Measurements from ENCODE around the gene FADS6.
"Not testable (repeated sequence)": the region's sequence is repeated elsewhere in the genome, so short reads cannot be mapped to it uniquely, and the experiment has no call there.

FADS6 gene

GRCh38 chr17:74923538-74924249 lies 30.3 kb upstream of the FADS6 start:
- Mint-ChIP-seq H3K4me3 (peak overlapping the region; percentile 39 to 64), H3K4me1 (peaks cover 27% of the 10 kb centered on the region), H3K27ac (no peak overlapping the region), H3K27me3 (peaks cover 87% of the 10 kb centered on the region), H3K9me3 (no peaks in the 10 kb centered on the region)
- ATAC-seq (peak; percentile 58), DNase-seq (peak; percentile 71 to 73)

GRCh38 chr17:74922694-74923537 lies 29.5 kb upstream of the FADS6 start, which contains the start of gene USH1G:
Gene USH1G, minus strand, starts transcription at chr17:74923255. Its CDS starts 182 bp downstream, at chr17:74923073.
- no peak for DNase-seq
- H3K4me3 Mint-ChIP-seq: peak within 1 kb of the TSS; percentile 39 to 64
- H3K9me3 Mint-ChIP-seq: no peaks in the 10 kb centered on the region
- H3K27ac Mint-ChIP-seq: no peak within 1 kb of the TSS
- peak; percentile 52 for ATAC-seq
- H3K27me3 Mint-ChIP-seq: peaks cover 83% of the 10 kb centered on the region
- H3K4me1 Mint-ChIP-seq: peaks cover 27% of the 10 kb centered on the region

- Mint-ChIP-seq H3K27me3 (peaks cover 83% of the 10 kb centered on the region), H3K4me3 (no peak overlapping the region), H3K4me1 (peaks cover 27% of the 10 kb centered on the region), H3K9me3 (no peaks in the 10 kb centered on the region), H3K27ac (no peak overlapping the region)
- no peak for DNase-seq
- no peak for ATAC-seq
These were observed 28.7 kb upstream of the FADS6 start for GRCh38 chr17:74922172-74922571.

- Mint-ChIP-seq H3K27ac (no peak overlapping the region), H3K9me3 (no peaks in the 10 kb centered on the region), H3K4me1 (peaks cover 27% of the 10 kb centered on the region), H3K27me3 (peaks cover 83% of the 10 kb centered on the region), H3K4me3 (no peak overlapping the region)
- DNase-seq (no peak), ATAC-seq (peak; percentile 2)
These were observed 28.3 kb upstream of the FADS6 start for GRCh38 chr17:74921769-74922168.

GRCh38 chr17:74921026-74921681 lies 27.7 kb upstream of the FADS6 start:
- peaks cover 80% of the 10 kb centered on the region for H3K27me3 Mint-ChIP-seq
- DNase-seq (no peak), ATAC-seq (peak; percentile 3)
- no peak overlapping the region for H3K4me3 Mint-ChIP-seq
- H3K4me1 Mint-ChIP-seq: peaks cover 27% of the 10 kb centered on the region
- H3K9me3 Mint-ChIP-seq: no peaks in the 10 kb centered on the region
- no peak overlapping the region for H3K27ac Mint-ChIP-seq

- ATAC-seq: no peak
- Mint-ChIP-seq H3K4me1 (peaks cover 27% of the 10 kb centered on the region), H3K9me3 (no peaks in the 10 kb centered on the region), H3K27ac (no peak overlapping the region), H3K4me3 (no peak overlapping the region), H3K27me3 (peaks cover 75% of the 10 kb centered on the region)
- no peak for DNase-seq
These were observed 27.2 kb upstream of the FADS6 start for GRCh38 chr17:74920642-74921025.

GRCh38 chr17:74920306-74920620 lies 26.8 kb upstream of the FADS6 start:
- H3K9me3 Mint-ChIP-seq: no peaks in the 10 kb centered on the region
- peaks cover 71% of the 10 kb centered on the region for H3K27me3 Mint-ChIP-seq
- H3K4me3 Mint-ChIP-seq: no peak overlapping the region
- no peak for ATAC-seq
- peaks cover 27% of the 10 kb centered on the region for H3K4me1 Mint-ChIP-seq
- DNase-seq: no peak
- H3K27ac Mint-ChIP-seq: no peak overlapping the region

- Mint-ChIP-seq H3K27me3 (peaks cover 66% of the 10 kb centered on the region), H3K27ac (no peak overlapping the region), H3K9me3 (no peaks in the 10 kb centered on the region), H3K4me1 (peaks cover 23% of the 10 kb centered on the region), H3K4me3 (no peak overlapping the region)
- DNase-seq (peak in 1 of 2 donors; percentile 31), ATAC-seq (peak; percentile 37)
These were observed 26.2 kb upstream of the FADS6 start for GRCh38 chr17:74919440-74920305.

GRCh38 chr17:74918906-74919305 lies 25.5 kb upstream of the FADS6 start:
- ATAC-seq: no peak
- H3K4me1 Mint-ChIP-seq: peaks cover 15% of the 10 kb centered on the region

GRCh38 chr17:74917430-74917829 lies 24.0 kb upstream of the FADS6 start:
- Mint-ChIP-seq H3K4me3 (no peak overlapping the region), H3K9me3 (no peaks in the 10 kb centered on the region), H3K27ac (no peak overlapping the region), H3K4me1 (peaks cover 2% of the 10 kb centered on the region), H3K27me3 (peaks cover 43% of the 10 kb centered on the region)
- DNase-seq (no peak), ATAC-seq (no peak)

More at GRCh38 chr17:74918906-74919305, 25.5 kb upstream of the FADS6 start:
- Mint-ChIP-seq H3K27ac (no peak overlapping the region), H3K27me3 (peaks cover 58% of the 10 kb centered on the region), H3K9me3 (no peaks in the 10 kb centered on the region), H3K4me3 (no peak overlapping the region)
- no peak for DNase-seq

- Mint-ChIP-seq H3K4me3 (no peak overlapping the region), H3K27ac (no peak overlapping the region), H3K9me3 (no peaks in the 10 kb centered on the region), H3K27me3 (peaks cover 37% of the 10 kb centered on the region), H3K4me1 (no peaks in the 10 kb centered on the region)
- no peak for DNase-seq
- ATAC-seq: no peak
These were observed 23.4 kb upstream of the FADS6 start for GRCh38 chr17:74916851-74917199.

GRCh38 chr17:74916136-74916850 lies 22.9 kb upstream of the FADS6 start:
- H3K27me3 Mint-ChIP-seq: peaks cover 32% of the 10 kb centered on the region
- no peak for ATAC-seq
- H3K4me3 Mint-ChIP-seq: no peak overlapping the region
- no peak for DNase-seq
- no peaks in the 10 kb centered on the region for H3K4me1 Mint-ChIP-seq
- H3K9me3 Mint-ChIP-seq: no peaks in the 10 kb centered on the region
- peak overlapping the region in 1 of 2 donors; percentile 88 for H3K27ac Mint-ChIP-seq

GRCh38 chr17:74911423-74911822 lies 18.0 kb upstream of the FADS6 start:
- H3K9me3 Mint-ChIP-seq: not testable (repeated sequence)

GRCh38 chr17:74909097-74909496 lies 15.7 kb upstream of the FADS6 start:
- ATAC-seq, H3K27ac Mint-ChIP-seq, H3K9me3 Mint-ChIP-seq, H3K4me1 Mint-ChIP-seq, H3K4me3 Mint-ChIP-seq, DNase-seq, H3K27me3 Mint-ChIP-seq: not testable (repeated sequence)

More at GRCh38 chr17:74911423-74911822, 18.0 kb upstream of the FADS6 start:
- H3K4me1 Mint-ChIP-seq, H3K27me3 Mint-ChIP-seq, ATAC-seq, H3K4me3 Mint-ChIP-seq, H3K27ac Mint-ChIP-seq, DNase-seq: not testable (repeated sequence)

- DNase-seq (no peak), ATAC-seq (no peak)
- peaks cover 5% of the 10 kb centered on the region for H3K4me1 Mint-ChIP-seq
- H3K4me3 Mint-ChIP-seq: no peak overlapping the region
- peaks cover 18% of the 10 kb centered on the region for H3K27me3 Mint-ChIP-seq
- no peaks in the 10 kb centered on the region for H3K9me3 Mint-ChIP-seq
- no peak overlapping the region for H3K27ac Mint-ChIP-seq
These were observed 13.6 kb upstream of the FADS6 start for GRCh38 chr17:74907012-74907411.
